ENCODE results near the gene ATE1.

ATE1 gene

GRCh38 chr10:121889212-121889611 is 38.6 kb downstream of the ATE1 start:
- TF ChIP-seq, protein P1, sequence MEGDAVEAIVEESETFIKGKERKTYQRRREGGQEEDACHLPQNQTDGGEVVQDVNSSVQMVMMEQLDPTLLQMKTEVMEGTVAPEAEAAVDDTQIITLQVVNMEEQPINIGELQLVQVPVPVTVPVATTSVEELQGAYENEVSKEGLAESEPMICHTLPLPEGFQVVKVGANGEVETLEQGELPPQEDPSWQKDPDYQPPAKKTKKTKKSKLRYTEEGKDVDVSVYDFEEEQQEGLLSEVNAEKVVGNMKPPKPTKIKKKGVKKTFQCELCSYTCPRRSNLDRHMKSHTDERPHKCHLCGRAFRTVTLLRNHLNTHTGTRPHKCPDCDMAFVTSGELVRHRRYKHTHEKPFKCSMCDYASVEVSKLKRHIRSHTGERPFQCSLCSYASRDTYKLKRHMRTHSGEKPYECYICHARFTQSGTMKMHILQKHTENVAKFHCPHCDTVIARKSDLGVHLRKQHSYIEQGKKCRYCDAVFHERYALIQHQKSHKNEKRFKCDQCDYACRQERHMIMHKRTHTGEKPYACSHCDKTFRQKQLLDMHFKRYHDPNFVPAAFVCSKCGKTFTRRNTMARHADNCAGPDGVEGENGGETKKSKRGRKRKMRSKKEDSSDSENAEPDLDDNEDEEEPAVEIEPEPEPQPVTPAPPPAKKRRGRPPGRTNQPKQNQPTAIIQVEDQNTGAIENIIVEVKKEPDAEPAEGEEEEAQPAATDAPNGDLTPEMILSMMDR (conservative IDR thresholded peaks at IDR 0.05; ENCODE audit: low read depth, low read length) = no peak
- no peak overlapping the region for H3K4me3 ChIP-seq (ENCODE audit: low read depth, low read length)
- no peak for DNase-seq (ENCODE audit: low read depth)

DNA sequence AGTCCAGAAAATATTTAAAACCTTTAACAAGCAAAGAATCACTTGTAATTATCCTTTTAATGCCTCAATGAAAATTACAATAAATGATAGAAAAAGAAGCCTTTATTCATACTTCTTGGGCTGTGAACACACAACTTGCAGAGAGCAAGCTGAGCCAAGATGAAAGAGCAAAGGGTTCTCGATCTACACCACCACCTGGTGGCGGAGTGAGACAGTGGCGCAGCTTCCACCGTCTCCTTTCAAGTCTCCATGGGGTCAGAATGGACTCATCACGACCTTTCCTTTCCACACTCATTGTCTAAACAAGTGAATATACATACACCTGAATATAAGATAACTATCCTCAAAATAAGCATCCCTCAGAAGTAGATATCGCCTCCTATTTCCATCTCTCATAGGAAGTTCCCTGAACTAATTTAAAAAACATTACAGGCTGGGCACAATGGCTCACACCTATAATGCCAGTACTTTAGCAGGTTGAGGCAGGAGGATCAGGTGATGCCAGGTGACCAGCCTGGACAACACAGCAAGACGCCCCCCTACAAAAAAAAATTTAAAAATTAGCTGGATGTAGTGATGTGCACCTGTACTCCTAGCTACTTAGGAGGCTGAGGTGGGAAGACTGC is 40.7 kb downstream of the ATE1 start:
- peak; percentile 89 for DNase-seq (ENCODE audit: low read depth)
- H3K4me3 ChIP-seq (ENCODE audit: low read depth, low read length) = no peak overlapping the region
- TF ChIP-seq, protein P1 (conservative IDR thresholded peaks at IDR 0.05; ENCODE audit: low read depth, low read length) = peak; percentile 99

- TF ChIP-seq, protein P1 (conservative IDR thresholded peaks at IDR 0.05; ENCODE audit: low read depth, low read length) = no peak
- DNase-seq (ENCODE audit: low read depth) = no peak
- H3K4me3 ChIP-seq (ENCODE audit: low read depth, low read length) = no peak overlapping the region
Observed at GRCh38 chr10:121886181-121886580, 41.6 kb downstream of the ATE1 start.

- TF ChIP-seq, protein P1 (conservative IDR thresholded peaks at IDR 0.05; ENCODE audit: low read depth, low read length) = no peak
- peak; percentile 24 for DNase-seq (ENCODE audit: low read depth)
- no peak overlapping the region for H3K4me3 ChIP-seq (ENCODE audit: low read depth, low read length)
Observed at GRCh38 chr10:121880895-121881294, 46.9 kb downstream of the ATE1 start.

GRCh38 chr10:121879476-121879875 is 48.4 kb downstream of the ATE1 start:
- no peak for DNase-seq (ENCODE audit: low read depth)
- H3K4me3 ChIP-seq (ENCODE audit: low read depth, low read length) = no peak overlapping the region
- TF ChIP-seq, protein P1 (conservative IDR thresholded peaks at IDR 0.05; ENCODE audit: low read depth, low read length) = no peak

DNA sequence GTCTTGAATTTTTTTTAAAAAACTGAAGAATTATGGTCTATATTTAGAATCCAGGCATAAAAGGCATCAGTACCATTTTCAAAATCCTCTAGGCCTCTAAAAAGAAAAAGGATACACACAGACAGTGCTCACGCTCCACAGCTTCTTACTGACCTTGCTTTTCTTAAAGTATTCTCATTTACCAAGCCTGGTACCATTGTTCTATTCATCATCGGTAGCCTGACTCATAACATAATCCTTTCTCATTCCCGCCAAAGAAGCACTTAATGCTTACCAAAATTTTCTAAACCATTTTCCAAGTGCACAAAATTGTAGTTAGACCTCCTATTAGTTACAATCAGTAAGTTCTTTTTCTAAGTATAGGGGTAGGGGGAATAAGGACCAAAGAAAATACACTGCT is 54.6 kb downstream of the ATE1 start:
- TF ChIP-seq, protein P1 (conservative IDR thresholded peaks at IDR 0.05; ENCODE audit: low read depth, low read length) = no peak
- DNase-seq (ENCODE audit: low read depth) = no peak
- H3K4me3 ChIP-seq (ENCODE audit: low read depth, low read length) = no peak overlapping the region

- H3K4me3 ChIP-seq (ENCODE audit: low read depth, low read length) = no peak overlapping the region
- no peak for DNase-seq (ENCODE audit: low read depth)
- TF ChIP-seq, protein P1 (conservative IDR thresholded peaks at IDR 0.05; ENCODE audit: low read depth, low read length) = no peak
Observed at GRCh38 chr10:121870413-121870812, 57.4 kb downstream of the ATE1 start.
